IMR-90 (cell line): ENCODE results near the gene PMAIP1. TPM values are rescaled to one million over a fixed set of nuclear protein-coding genes. Genes with fewer than 3 reads are reported as not detected.

Experiments
- ATAC-seq: fragments of 200-7000 bp; cut with Tn5 transposase; 2 replicates; pipeline ENCODE4 v1.9.1; 2020; ENCODE audit warnings: low read depth, mild to moderate bottlenecking, moderate library complexity
- BruUV-seq: library from RNA; stranded (reverse); fragments of 400-500 nt; replicated peaks from 2 replicates; lab custom pipeline; 2021; lab: Mats Ljungman, UMichigan
- CTCF ChIA-PET: fragments of 300-600 bp; formaldehyde crosslinking; extraction: SDS; loops from one replicate; lab custom pipeline; 2021; ENCODE audit warnings: antibody characterized with exemption; lab: Yijun Ruan, JAX
- POLR2A ChIA-PET: fragments of 300-600 bp; sonication (Branson Sonifier 250); formaldehyde crosslinking; loops from one replicate; lab custom pipeline; 2022; ENCODE audit warnings: antibody characterized with exemption; ENCODE audit not compliant: unreplicated experiment; lab: Charles Lee
- DNase-seq: peaks from one replicate; pipeline ENCODE4 v3.0.0; 2013
- H2AFZ ChIP-seq: replicated peaks from 2 replicates; pipeline ENCODE3; 2013; ENCODE audit warnings: low read length, mild to moderate bottlenecking; ENCODE audit not compliant: poor library complexity
- H2AK5ac ChIP-seq: 2 replicates; pipeline ENCODE4 v1.6.1; 2013; ENCODE audit warnings: low read depth, low read length, inconsistent platforms
- H2AK9ac ChIP-seq: replicated peaks from 2 replicates; pipeline ENCODE3; 2013; ENCODE audit warnings: mild to moderate bottlenecking, low read depth, low read length, moderate library complexity; ENCODE audit not compliant: poor library complexity
- H2BK120ac ChIP-seq: 2 replicates; pipeline ENCODE4 v1.6.1; 2013; ENCODE audit warnings: low read depth, low read length, inconsistent platforms
- H2BK15ac ChIP-seq: 3 replicates; pipeline ENCODE4 v1.6.1; 2013; ENCODE audit warnings: low read depth, low read length, inconsistent platforms
- H2BK20ac ChIP-seq: 2 replicates; pipeline ENCODE4 v1.6.1; 2013; ENCODE audit warnings: low read depth, mild to moderate bottlenecking, inconsistent platforms, low read length, moderate library complexity
- H2BK5ac ChIP-seq: 2 replicates; pipeline ENCODE4 v1.6.1; 2013; ENCODE audit warnings: mild to moderate bottlenecking, low read depth, low read length, inconsistent platforms; ENCODE audit not compliant: poor library complexity, severe bottlenecking
- H3K14ac ChIP-seq: replicated peaks from 2 replicates; pipeline ENCODE4 v1.6.1; 2013; ENCODE audit warnings: low read depth, low read length, inconsistent platforms
- H3K18ac ChIP-seq: 2 replicates; pipeline ENCODE4 v1.6.1; 2013; ENCODE audit warnings: low read depth, low read length, control low read depth
- H3K23ac ChIP-seq: 2 replicates; pipeline ENCODE4 v1.6.1; 2013; ENCODE audit warnings: low read depth, low read length, inconsistent platforms
- H3K27ac ChIP-seq: 2 replicates; pipeline ENCODE4 v1.5.1; 2013; ENCODE audit warnings: mild to moderate bottlenecking, control low read depth, low read length; ENCODE audit not compliant: insufficient read depth
- H3K27me3 ChIP-seq: 2 replicates; pipeline ENCODE4 v1.6.1; 2013; ENCODE audit warnings: low read length; ENCODE audit not compliant: control insufficient read depth, insufficient read depth
- H3K36me3 ChIP-seq: 2 replicates; pipeline ENCODE4 v1.6.1; 2013; ENCODE audit warnings: low read length, mixed read lengths; ENCODE audit not compliant: control insufficient read depth, insufficient read depth
- H3K4ac ChIP-seq: 2 replicates; pipeline ENCODE4 v1.6.1; 2013; ENCODE audit warnings: low read depth, low read length, inconsistent platforms
- H3K4me1 ChIP-seq: 2 replicates; pipeline ENCODE4 v1.6.1; 2013; ENCODE audit warnings: low read length, mixed read lengths; ENCODE audit not compliant: control insufficient read depth, insufficient read depth
- H3K4me2 ChIP-seq: 2 replicates; pipeline ENCODE4 v1.6.1; 2013; ENCODE audit warnings: low read depth, mild to moderate bottlenecking, control low read depth, low read length, moderate library complexity
- H3K4me3 ChIP-seq: 2 replicates; pipeline ENCODE4 v1.5.1; 2013; ENCODE audit warnings: low read depth, mild to moderate bottlenecking, control low read depth, low read length, moderate library complexity; ENCODE audit not compliant: insufficient read depth
- H3K56ac ChIP-seq: 2 replicates; pipeline ENCODE4 v1.6.1; 2013; ENCODE audit warnings: low read length, inconsistent platforms; ENCODE audit not compliant: insufficient read depth; ENCODE audit errors: extremely low read depth
- H3K79me1 ChIP-seq, 2 experiments: 2 replicates each; pipeline ENCODE4 v1.6.1; 2013; ENCODE audit warnings: low read length in 2 of 2, inconsistent platforms in 1 of 2, low read depth in 1 of 2
- H3K9ac ChIP-seq: 2 replicates; pipeline ENCODE4 v1.6.1; 2013; ENCODE audit warnings: low read depth, low read length, control low read depth
- H3K9me1 ChIP-seq: 2 replicates; pipeline ENCODE4 v1.6.1; 2013; ENCODE audit warnings: low read length, inconsistent platforms; ENCODE audit not compliant: insufficient read depth
- H3K9me3 ChIP-seq: 2 replicates; pipeline ENCODE4 v1.6.1; 2013; ENCODE audit warnings: low read length; ENCODE audit not compliant: control insufficient read depth, insufficient read depth
- H4K20me1 ChIP-seq: 2 replicates; pipeline ENCODE4 v1.6.1; 2013; ENCODE audit warnings: low read length, inconsistent platforms; ENCODE audit not compliant: insufficient read depth
- H4K5ac ChIP-seq: 2 replicates; pipeline ENCODE4 v1.6.1; 2013; ENCODE audit warnings: mild to moderate bottlenecking, low read depth, low read length, control low read depth
- H4K8ac ChIP-seq, 2 experiments: 2 replicates each; pipeline ENCODE4 v1.6.1; 2013; ENCODE audit warnings: low read depth in 2 of 2, low read length in 2 of 2, control low read depth in 1 of 2, inconsistent platforms in 1 of 2
- H4K91ac ChIP-seq: 2 replicates; pipeline ENCODE4 v1.6.1; 2013; ENCODE audit warnings: low read depth, low read length, inconsistent platforms; ENCODE audit not compliant: insufficient read depth
- CEBPB ChIP-seq: IDR thresholded peaks from 2 replicates; pipeline ENCODE4 v1.6.1; 2012; ENCODE audit warnings: low read depth, low read length, improper control_type of control experiment
- MAFK ChIP-seq: IDR thresholded peaks from 2 replicates; pipeline ENCODE4 v1.6.1; 2012; ENCODE audit warnings: low read depth, low read length, improper control_type of control experiment
- NFE2L2 ChIP-seq: fragments of 150-350 bp; IDR thresholded peaks from 2 replicates; pipeline ENCODE4 v1.6.1; 2016; ENCODE audit warnings: low read depth, mild to moderate bottlenecking, low read length
- SMC3 ChIP-seq: fragments of 150-350 bp; IDR thresholded peaks from 2 replicates; pipeline ENCODE4 v1.6.1; 2016; ENCODE audit warnings: low read depth, mild to moderate bottlenecking, antibody characterized with exemption, low read length, moderate library complexity
- USF2 ChIP-seq: fragments of 150-350 bp; IDR thresholded peaks from 2 replicates; pipeline ENCODE4 v1.6.1; 2017; ENCODE audit warnings: mild to moderate bottlenecking, antibody characterized with exemption, low read length, low read depth
- WGBS, 2 experiments: methylation state at CpG; one replicate each; pipeline versions ENCODE4 v1.1.5 to v1.1.7; 2013; ENCODE audit warnings: missing lambda C conversion rate in 2 of 2; ENCODE audit not compliant: insufficient read length in 1 of 2; ENCODE audit errors: extremely low coverage in 2 of 2; 5-methylcytosine and 5-hydroxymethylcytosine counted together
- dilution Hi-C: fragments of 300-500 bp; cut with HindIII; formaldehyde crosslinking; loops from one replicate; pipeline ENCODE4 v1.14.3; 2018; ENCODE audit warnings: low sequenced_read_pairs; ENCODE audit not compliant: unreplicated experiment
- in situ Hi-C: fragments of 300-500 bp; cut with MboI; formaldehyde crosslinking; loops from 3 replicates; pipeline ENCODE4 v1.14.3; 2019; ENCODE audit warnings: low sequenced_read_pairs, inconsistent platforms, mixed read lengths
- intact Hi-C: fragments of 100-400 bp; cut with micrococcal nuclease; formaldehyde crosslinking; loops from 2 replicates; pipeline ENCODE4 v1.10.0; 2022
- polyA plus RNA-seq, 3 experiments: library from polyadenylated mRNA; depleted of rRNA; stranded (reverse); fragments of >200 nt; gene quantifications; 2 replicates each; pipeline ENCODE4 v1.2.3, GENCODE V29; 2012; ENCODE audit warnings: low replicate concordance in 1 of 3
- total RNA-seq: library from RNA; depleted of rRNA; stranded (reverse); fragments of >200 nt; gene quantifications from 2 replicates; pipeline ENCODE4 v1.2.3, GENCODE V29; 2012

The PMAIP1 gene
- total and polyA plus RNA-seq, 2 of the 4 experiments (the other 2 are of a cell fraction) = 14.0 to 30.1 TPM

GRCh38 chr18:59917422-59917821 is 17.6 kb downstream of the PMAIP1 start:
- Histone ChIP-seq H3K4me3 (no peak overlapping the region), H2AK5ac (no peak overlapping the region), H3K27ac (no peak overlapping the region), H3K56ac (no peak overlapping the region), H3K23ac (no peak overlapping the region), H2BK15ac (peak overlapping the region; percentile 47; the same call in 1 of the 3 replicates), H2BK20ac (peak overlapping the region; percentile 41; the same call in 1 of the 2 replicates), H2BK120ac (peak overlapping the region; percentile 64), H3K9ac (no peak overlapping the region), H4K8ac (peak overlapping the region in 1 of 2 experiments; percentile 70; a peak in 1 of 4 replicates), H2AK9ac (peak overlapping the region; percentile 73), H3K18ac (peak overlapping the region; percentile 56), H3K14ac (peak overlapping the region; percentile 12; the same call in 1 of the 2 replicates), H2BK5ac (peak overlapping the region; percentile 18), H3K27me3 (no peaks in the 10 kb centered on the region), H3K36me3 (no peaks in the 10 kb centered on the region), H3K9me1 (peaks cover 7% of the 10 kb centered on the region; the same call in 1 of the 2 replicates), H4K5ac (peak overlapping the region; percentile 71), H2AFZ (peak overlapping the region; percentile 87), H3K79me1 (no peaks in the 10 kb centered on the region), H3K4me2 (no peak overlapping the region), H4K91ac (peak overlapping the region; percentile 61), H3K9me3 (peaks cover 3% of the 10 kb centered on the region; the same call in 1 of the 2 replicates), H3K4ac (peak overlapping the region; percentile 51), H3K4me1 (peaks cover 14% of the 10 kb centered on the region), H4K20me1 (no peaks in the 10 kb centered on the region)
- dilution Hi-C loops = no loop called here
- ATAC-seq = no peak; the same call in 1 of the 2 replicates
- BruUV-seq = no TSS peak
- in situ Hi-C loops = no loop called here
- intact Hi-C loops = no loop called here
- 64% methylated on average over 4 of the region's 5 CpGs; no CpG with 5 or more reads in 1 of the 2 experiments for WGBS, 2 experiments
- TF ChIP-seq CEBPB = peak; percentile 77
- no peak for TF ChIP-seq USF2
- TF ChIP-seq NFE2L2 = peak; percentile 89
- TF ChIP-seq MAFK = peak; percentile 32; the same call in 1 of the 2 replicates
- TF ChIP-seq SMC3 = no peak
- peak; percentile 58 for DNase-seq
- ChIA-PET POLR2A (no interaction called here), CTCF (no interaction called here)
